Endothelial cell of umbilical vein (primary cell): ENCODE measurements around the gene GJA8.

Source experiments
- CTCF ChIP-seq, 2 donors: IDR thresholded peaks; 1 replicate in 1 of 2; 2 replicates in 1 of 2; pipeline ENCODE4 v1.5.1; 2011; ENCODE audit warnings: low read length in 2 of 2, mild to moderate bottlenecking in 2 of 2, moderate library complexity in 2 of 2, control low read depth in 1 of 2, inconsistent platforms in 1 of 2, low read depth in 1 of 2; ENCODE audit not compliant: insufficient read depth in 1 of 2; ENCODE audit errors: extremely low read depth in 1 of 2
- POLR2AphosphoS5 ChIP-seq: IDR thresholded peaks from 2 replicates; pipeline ENCODE4 v1.6.1; 2012; ENCODE audit warnings: low read depth, mild to moderate bottlenecking, control low read depth, low read length, moderate library complexity; ENCODE audit not compliant: insufficient read depth

- TF ChIP-seq POLR2AphosphoS5 (no peak), CTCF (IDR thresholded peaks at IDR 0.05; ENCODE audit: extremely low read depth in 1 of 2, insufficient read depth in 1 of 2, low read depth in 1 of 2, low read length in 2 of 2) (no peak)
Measured at GRCh38 chr1:147924813-147925212, 22.2 kb downstream of the GJA8 start.
